NOMO-1 (cell line): Measurements from ENCODE around the gene EYS.
A peak's percentile ranks its signal among the peaks of the same experiment; 100 is the strongest.
"Not testable (repeated sequence)": the region's sequence is repeated elsewhere in the genome, so short reads cannot be mapped to it uniquely, and the experiment has no call there.

Experiments used
- DNase-seq, 2 experiments: peaks; one replicate each; lab custom pipeline; 2025; ENCODE audit not compliant: unreplicated experiment in 2 of 2; lab: John Stamatoyannopoulos, UW

EYS gene

DNA sequence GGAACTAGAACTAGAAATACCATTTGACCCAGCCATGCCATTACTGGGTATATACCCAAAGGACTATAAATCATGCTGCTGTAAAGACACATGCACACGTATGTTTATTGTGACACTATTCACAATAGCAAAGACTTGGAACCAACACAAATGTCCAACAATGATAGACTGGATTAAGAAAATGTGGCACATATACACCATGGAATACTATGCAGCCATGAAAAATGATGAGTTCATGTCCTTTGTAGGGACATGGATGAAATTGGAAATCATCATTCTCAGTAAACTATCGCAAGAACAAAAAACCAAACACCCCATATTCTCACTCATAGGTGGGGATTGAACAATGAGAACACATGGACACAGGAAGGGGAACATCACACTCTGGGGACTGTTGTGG, 1968.8 kb downstream of the EYS start:
- DNase-seq = not testable (repeated sequence)

DNA sequence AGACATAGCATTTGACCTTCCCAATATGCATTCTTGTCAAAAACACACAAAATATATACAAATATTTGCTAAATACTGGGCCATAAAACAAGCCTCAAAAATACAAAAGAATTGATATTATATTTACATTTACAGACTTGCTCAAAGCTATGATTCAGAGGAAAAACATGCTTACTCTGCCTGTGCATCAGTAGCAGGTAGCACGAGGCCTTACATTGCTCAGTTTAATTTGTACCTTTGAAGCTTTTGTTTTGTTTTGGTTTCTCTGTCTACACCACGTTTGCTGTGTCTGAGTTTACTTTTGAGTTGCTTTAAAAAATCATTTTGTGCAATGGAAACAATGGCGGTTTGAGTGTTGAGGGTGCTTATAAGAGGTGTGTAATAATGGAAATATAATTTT, 1972.1 kb downstream of the EYS start:
- no peak for DNase-seq

DNA sequence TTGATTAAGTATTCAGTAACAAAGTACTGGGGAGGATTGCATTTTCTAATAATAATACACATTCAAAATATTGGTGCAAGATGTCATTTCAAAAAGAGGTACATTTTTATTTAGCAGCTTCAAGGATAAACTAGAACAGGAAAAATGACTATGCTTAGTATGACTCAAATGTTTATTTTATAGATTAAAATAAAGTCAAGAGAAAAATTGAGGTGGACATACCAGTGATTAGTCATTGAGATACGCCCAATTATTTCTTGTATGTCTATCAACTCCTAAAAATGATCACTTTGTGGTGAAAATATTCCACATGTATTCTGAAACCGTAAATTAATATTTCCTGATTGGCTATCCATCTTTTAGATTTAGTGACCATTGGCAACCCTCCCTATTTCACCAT, 1974.7 kb downstream of the EYS start:
- DNase-seq = no peak

DNA sequence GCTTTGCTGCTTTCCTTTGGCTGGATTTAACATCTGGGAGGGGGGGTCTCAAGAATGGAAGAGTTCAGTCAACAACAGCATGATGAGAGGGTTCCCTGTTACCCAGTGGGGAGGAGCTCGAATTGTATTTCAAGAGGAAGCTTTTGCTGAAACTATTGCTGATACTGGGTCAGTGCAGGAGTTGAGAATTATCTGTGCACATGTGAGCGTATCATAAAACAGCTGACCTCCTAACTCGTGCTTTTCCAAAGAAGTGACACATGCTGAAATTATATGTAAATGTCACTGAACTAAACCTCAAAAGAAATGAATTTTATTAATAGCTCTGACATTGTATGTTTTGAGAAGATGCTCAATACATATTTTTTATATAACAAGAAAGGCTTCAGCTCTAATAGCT, 1975.1 kb downstream of the EYS start:
- no peak for DNase-seq

DNA sequence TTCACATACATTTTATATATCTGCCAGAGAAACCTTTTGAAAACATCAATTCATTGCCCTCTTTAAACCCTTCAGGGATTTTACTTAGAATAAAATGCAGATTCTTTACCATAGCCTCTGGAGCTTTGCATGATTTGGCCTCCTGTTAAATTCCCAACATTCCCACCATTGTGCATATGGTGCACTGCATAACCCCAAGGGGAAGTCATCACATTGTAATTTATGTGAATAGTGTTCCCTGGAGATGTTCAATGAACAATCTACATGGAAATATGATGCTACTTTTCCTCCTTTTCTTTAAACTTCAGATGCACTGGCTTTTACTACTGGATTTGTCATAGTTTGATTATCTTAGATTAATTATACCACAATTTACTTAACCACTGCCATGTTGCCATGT, 1976.7 kb downstream of the EYS start:
- DNase-seq = no peak

DNA sequence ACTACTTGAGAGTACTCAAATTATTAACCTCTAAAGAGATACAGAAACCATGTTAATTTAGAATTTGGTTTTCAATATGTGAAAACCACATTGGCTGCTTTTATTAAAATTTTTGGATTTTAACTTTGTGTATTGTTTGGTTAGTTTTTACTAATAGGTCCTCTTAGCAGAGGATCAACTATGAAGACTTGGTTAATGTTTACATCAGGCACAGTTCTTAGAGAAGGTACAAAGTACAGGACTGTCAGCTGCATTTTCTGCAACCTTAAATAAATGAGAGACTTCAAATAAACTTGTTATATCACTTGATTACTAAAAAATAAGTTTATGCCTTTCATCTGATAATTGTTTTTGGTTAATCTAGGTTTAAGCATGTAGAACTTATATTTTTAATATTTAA, 1982.3 kb downstream of the EYS start:
- no peak for DNase-seq

DNA sequence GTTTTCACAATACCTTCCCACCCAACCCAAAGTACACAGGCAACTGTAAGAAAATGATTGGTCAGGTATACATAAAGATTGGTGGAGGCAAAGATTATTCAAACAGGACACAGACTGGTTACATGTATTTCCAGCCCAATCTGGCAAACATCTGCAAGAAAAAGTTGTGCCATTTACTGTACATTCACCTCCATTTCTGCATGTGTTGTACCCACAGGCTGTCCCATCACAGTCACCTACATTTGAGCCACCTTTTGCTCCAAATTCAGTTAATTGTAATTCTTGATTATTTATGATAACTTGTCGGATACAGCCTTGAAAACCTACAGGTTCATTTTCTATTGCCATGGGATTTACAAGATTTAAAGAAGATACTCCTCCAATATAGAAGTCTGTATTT, 1985.8 kb downstream of the EYS start:
- DNase-seq = no peak

DNA sequence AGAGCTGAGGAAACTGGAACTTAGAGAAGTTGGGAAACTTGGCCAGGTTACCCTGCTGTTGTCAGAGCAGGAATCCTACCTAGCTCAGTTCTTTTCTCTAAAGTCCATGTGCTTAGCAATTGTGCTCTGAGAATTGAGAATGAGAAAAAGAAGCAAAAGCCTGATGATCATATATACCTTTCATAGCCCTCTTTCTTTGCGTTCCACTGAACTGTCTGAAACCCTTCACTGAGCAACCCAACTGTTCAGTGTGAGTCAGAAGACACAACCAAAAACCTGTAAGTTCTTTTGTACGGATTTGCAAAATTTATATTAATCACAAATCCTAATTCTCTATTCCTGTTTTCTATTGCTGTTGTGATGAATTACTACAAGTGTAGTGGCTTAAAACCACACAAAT, 1990.9 kb downstream of the EYS start:
- no peak for DNase-seq

DNA sequence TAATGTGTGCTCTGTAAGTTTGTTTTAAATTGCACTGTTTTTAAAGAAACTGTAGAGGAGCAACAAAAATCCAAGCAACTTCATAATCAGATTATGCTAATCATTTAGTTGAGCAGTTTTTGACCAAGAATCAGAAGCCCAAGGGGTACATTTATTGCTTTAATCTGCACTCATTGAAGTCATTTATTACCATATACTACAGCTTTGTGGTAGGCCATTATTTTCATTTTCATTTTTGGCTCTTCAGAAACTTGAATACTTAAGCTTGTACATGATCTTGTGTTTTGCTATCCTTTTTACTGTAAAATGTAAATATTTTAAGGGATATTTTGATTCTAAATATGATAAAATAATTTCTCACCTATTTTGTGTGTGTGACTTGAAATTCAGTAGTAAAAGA, 1992.9 kb downstream of the EYS start:
- no peak for DNase-seq

DNA sequence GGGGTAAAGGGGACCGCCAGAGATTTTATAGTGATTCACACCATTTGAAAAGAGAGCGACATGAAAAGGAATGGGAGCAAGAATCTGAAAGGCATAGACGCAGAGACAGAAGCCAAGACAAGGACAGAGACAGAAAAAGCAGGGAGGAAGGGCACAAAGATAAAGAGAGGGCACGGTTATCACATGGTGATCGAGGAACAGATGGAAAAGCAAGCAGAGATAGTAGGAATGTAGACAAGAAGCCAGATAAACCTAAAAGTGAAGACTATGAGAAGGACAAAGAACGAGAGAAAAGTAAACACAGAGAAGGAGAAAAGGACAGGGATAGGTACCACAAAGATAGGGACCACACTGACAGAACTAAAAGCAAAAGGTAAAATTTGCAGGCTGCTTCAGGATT, 1993.7 kb downstream of the EYS start:
- DNase-seq = no peak

DNA sequence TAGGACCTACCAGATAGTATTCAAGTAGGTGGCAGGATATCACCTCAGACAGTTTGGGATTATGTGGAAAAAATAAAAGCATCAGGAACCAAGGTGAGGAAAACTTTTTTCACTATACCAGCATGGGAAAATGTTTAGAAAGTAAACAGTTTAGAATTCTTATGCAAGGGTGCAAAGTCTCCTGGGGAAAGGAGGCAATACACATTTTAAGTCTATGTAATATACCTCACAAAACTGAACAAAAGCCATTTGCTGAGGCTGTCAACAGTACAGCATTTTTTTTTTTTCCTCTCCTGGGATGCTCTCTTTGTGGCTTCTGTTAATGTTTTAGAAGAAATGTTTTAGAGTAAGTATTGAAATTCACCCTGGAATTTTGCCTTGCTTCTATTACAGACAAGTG, 1997.9 kb downstream of the EYS start:
- no peak for DNase-seq

DNA sequence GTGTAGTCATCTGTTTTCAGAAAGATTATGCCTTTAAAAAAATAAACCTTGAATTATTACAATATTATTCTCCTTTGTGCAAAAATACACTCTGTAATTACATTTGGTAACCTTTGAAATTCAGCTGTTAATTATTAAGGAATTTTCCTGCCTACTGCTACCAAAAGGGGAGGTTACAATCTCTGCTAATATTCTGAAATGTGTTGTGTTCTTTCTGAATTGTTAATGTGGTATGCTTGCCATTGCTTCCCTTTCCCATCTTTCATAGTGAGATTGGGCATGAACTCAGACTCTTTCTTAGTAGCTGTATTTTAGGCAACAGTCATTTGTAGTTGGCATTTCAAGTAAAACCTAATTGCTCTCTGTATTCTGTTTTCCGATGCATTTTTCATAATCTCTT, 1998.4 kb downstream of the EYS start:
- no peak for DNase-seq

DNA sequence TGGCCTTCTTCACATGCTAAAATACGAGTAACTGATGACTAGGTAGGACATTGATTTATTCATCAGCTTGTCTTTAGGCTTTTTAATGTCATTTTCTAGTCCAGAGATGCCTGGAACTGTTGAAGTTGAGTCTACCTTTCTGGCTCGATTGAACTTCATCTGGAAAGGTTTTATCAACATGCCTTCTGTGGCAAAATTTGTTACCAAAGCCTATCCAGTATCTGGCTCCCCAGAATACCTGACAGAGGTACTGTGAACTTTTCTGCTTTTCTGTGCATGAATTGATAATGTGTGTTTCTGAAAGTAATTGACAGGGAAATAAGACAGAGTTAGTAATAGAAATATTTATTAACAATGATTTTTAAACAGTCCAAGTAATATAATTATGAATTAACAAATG, 2000.4 kb downstream of the EYS start:
- DNase-seq = no peak

DNA sequence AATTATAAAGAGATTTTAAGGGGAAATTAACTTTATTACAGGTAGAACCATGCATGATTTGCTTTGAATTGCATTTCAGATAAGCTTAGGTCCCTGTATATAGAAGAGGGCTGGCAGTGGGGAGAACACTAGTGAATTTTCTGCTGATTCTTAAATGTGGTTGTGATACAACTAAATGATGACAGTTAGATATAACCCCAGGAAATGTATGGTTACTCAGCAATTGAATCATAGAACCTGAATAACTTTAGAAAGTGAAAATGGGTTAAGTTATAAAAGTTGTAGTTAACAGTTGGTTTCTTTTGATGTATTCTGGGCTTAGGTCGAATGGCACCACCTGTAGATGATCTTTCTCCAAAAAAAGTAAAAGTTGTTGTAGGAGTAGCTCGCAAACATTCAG, 2001.3 kb downstream of the EYS start:
- DNase-seq = no peak

DNA sequence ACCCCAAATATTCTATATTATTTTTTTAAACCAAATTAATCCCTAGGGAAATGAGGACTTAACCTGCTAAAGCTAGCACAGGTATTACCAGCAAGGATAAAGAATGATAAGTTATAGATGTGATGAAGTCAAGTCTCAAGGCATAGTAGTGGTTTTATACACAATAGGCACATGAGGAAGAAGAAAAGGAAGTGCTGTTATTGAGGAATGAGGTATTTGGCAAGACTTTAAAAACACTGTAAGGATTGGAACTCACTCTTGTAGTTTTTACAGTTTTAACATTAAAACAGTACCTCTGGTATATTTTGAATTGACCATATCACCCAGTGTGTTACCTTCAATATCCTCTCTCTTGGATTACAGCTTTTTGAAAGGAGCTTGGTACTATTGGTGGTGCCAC, 2016.8 kb downstream of the EYS start:
- DNase-seq = peak in 1 of 2 experiments; percentile 60

DNA sequence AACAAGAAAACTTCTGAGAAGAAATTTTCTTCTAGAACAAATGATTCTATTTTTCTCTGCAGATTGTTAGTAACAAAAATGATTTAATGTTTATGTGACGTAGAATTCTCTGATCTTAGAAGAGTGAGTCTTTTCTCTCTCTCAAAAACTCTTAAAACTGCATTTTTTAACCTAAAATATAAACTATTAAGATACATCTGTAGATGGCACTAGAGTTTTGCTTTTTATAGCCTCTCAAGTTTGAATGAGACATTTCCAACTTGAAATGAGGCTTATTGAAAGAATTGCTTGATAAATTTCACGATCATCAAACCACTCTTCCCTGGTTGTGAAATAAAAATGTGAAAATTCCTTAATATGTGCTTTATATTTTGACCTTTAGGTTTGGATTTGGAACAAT, 2017.6 kb downstream of the EYS start:
- no peak for DNase-seq

DNA sequence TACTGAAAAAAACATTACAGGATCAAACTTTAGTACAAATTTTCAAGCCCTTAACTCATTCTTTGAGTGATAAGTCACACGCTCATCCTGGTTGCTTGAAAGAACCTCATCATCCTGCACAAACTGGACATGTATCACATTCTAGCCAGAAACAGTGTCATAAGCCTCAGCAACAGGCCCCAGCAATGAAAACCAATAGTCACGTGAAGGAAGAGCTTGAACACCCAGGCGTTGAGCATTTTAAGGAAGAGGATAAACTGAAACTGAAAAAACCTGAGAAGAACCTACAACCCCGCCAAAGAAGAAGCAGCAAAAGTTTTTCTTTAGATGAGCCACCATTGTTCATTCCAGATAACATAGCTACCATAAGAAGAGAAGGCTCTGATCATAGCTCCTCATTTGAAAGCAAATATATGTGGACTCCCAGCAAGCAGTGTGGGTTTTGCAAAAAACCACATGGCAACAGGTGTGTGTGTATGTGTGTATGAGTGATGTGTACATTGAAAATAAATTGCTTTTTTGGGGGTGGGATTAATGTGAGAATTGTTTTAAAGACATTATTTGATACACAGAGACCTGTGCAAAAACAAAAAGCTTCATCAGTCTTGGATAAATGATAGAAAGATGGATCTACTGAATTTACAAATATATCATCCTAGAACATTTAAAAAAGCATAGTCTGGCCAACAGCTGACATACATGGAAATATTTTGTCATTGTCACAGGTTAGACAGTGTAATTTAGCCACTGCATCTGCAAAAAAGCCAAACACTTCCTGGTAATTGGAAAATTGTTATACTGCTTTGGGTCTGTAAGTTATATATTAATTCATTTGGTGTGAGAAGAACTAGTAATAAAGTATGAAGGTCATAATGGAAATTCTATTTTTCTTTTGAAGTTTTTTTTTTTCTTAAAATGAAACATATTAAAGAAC, 2021.3 kb downstream of the EYS start:
- DNase-seq = peak; percentile 78 to 83

DNA sequence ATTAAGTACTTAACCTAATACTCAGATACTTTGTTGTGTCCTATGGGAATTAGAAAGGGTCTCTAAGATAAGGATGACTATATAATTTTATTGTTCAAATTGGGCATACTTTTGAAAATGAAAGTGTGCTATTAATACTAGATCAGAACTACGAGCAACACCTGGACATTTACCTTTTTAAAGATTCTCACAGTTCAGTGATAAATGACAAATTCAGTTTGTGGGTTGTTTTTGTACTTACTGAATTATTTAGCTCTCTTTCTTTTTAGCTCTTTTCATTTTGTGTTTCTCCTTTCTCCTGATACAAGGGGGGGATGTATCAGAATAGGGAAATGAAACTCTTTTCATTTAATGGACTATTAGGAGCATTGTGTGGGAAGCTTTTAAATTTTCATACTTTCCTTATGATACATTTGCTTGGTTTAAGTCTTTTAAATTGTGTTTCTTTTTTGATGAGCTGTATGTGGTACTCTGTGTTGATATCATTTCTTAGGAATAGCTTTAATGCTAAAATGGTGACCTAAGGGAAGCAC, 2023.9 kb downstream of the EYS start:
- peak in 1 of 2 experiments; percentile 34 for DNase-seq

DNA sequence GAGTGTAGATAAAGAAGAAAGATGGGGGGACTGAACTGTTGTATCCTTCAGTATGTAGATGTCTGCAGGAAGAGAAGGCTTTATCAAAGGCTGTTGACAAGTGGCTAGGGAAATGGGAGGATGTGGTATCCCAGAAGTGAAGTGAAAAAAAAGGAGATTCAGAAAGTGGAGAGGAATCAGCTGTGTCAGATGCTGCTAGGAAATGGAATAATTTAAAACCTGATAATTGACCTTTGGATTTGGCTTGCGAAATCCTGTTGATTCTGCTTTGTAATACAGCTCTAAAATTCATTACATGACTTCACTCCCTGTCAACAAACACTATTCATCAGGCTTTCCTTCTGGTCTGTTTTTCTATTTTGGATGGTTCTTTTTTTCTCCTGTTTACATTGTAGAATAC, 2029.7 kb downstream of the EYS start:
- DNase-seq = no peak

DNA sequence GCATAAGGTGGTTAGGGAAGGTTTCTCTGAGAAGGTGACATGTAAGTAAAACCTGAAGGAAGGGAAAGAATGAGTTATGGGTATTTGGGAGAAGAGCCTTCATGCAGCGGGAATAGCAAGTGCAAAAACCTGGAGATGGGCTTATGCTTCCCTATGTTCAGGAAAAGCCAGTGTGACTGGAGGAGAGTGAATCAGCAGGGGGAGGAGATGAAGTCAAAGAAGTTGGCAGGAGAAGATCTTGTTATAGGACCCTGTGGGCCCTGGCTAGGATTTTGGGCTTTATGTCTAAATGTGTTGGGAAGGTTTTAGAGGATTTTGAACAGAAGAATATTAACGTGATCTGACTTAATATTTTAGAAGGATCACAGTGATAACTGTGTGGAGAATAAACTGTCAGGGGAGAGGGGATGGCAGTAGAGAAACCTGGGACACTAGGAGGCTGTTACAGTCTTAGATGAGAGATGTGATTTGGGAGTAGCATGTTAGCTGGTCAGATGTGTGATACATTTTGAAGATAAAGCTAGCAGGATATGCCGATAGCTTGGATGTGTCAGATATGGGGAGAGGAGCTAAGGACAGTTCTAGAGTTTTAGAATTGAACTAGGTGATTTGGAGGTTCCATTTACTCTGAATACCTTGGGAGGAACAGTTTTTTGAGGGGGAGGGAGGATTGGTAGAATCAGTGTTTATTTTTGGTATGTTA, 2030.5 kb downstream of the EYS start:
- no peak for DNase-seq

DNA sequence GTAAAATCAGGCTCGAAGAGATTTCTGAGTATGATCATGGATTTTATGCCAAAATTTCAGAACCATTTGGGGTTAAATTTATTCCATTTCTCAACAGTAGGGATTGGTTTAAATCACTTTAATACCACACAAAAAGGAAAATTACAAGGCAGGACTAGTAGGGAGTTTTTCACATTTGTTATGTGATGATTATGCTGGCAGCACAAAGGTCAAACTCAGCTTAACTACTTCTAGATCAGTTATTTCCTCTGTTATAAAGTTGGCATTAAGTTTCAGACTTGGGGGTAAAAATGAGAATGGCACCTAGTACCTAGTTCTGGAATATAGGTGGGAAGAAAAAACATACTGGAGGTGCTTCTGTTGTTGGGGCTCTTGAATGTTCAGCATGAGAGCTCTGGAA, 2031.9 kb downstream of the EYS start:
- no peak for DNase-seq

DNA sequence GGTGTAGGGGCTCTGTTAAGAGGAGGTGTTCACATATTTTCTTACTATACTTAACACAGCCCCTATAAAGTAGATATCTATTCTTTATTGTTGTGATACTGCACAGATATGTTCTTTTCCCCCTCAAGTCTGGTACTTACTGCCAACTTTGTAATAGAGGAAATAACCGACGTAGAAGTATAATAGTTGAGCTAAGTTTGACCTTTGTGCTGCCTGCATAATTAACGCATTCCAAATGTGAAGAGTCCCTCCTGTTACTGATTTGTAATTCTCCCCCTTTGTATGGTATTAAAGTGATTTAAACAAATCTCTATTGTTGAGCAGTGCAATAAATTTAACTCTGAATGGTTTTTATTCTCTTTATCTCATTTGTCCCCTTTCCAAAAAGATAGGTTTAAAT, 2032.4 kb downstream of the EYS start:
- DNase-seq = no peak
